ENCODE results near the gene INTS7.

The INTS7 gene

GRCh38 chr1:211909395-211909794 is 126.0 kb downstream of the INTS7 start:
- DNase-seq (ENCODE audit: low spot score), result no peak

DNA sequence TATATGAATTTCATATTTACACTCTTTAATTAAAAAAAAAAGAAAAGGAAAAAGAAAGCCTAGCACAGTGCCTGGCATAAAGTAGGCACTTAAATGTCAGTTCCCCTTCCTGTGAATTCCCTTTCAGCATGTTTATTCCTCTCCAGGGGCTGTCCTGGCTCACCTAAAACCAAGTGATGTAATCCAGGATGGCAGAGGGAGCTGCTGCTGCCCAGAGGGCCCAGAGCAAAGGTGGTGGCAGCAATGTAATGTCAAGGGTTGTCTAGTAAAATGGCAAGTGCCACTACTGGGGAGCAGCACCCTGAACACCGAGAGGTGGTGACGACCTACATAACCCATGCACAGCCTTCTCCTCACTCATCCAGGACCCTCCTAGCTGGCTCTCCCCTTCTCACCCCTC is 126.4 kb downstream of the INTS7 start:
- no peak for DNase-seq (ENCODE audit: low spot score)

DNA sequence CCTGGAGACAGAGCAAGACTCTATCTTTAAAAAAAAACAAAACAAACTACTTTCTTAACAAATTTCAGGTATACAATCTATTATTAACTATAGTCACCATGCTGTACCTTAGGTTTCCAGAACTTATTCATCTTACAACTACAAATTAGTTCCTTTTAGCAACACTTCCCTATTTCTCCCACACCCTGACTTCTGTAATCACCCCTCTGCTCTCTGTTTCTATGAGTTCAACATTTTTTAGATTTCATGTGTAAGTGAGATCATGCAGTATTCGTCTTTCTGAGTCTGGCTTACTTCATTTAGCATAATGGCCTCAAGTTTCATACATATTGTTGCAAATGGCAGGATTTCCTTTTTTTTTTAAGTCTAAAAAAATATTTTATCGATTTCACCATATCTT is 126.9 kb downstream of the INTS7 start:
- DNase-seq (ENCODE audit: low spot score), result no peak

GRCh38 chr1:211903490-211904245 is 131.7 kb downstream of the INTS7 start:
- no peak for DNase-seq (ENCODE audit: low spot score)

- no peak for DNase-seq (ENCODE audit: low spot score)
Measured at GRCh38 chr1:211902624-211903291, 132.6 kb downstream of the INTS7 start.

GRCh38 chr1:211901945-211902344 is 133.4 kb downstream of the INTS7 start:
- no peak for DNase-seq (ENCODE audit: low spot score)

DNA sequence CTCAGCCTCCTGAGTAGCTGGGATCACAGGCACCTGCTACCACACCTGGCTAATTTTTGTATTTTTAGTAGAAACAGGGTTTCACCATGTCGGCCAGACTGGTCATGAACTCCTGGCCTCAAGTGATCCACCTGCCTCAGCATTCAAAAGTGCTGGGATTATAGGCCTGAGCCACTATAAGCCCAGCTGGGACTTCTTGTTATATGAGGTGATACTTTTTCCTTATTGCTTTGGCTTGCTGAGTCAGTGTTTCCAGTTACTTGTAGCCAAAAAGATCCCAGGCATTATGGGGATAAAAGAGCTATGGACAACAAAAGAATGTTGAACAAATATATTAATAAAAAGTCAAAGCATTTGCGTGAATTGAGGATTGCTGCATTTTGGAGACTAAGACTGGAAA is 134.9 kb downstream of the INTS7 start:
- no peak for DNase-seq (ENCODE audit: low spot score)

GRCh38 chr1:211896958-211897357 is 138.4 kb downstream of the INTS7 start:
- DNase-seq (ENCODE audit: low spot score), result no peak

GRCh38 chr1:211895126-211895759 is 140.1 kb downstream of the INTS7 start:
- no peak for DNase-seq (ENCODE audit: low spot score)

- DNase-seq (ENCODE audit: low spot score), result no peak
Measured at GRCh38 chr1:211894312-211894711, 141.0 kb downstream of the INTS7 start.

GRCh38 chr1:211893260-211893659 is 142.1 kb downstream of the INTS7 start:
- no peak for DNase-seq (ENCODE audit: low spot score)

DNA sequence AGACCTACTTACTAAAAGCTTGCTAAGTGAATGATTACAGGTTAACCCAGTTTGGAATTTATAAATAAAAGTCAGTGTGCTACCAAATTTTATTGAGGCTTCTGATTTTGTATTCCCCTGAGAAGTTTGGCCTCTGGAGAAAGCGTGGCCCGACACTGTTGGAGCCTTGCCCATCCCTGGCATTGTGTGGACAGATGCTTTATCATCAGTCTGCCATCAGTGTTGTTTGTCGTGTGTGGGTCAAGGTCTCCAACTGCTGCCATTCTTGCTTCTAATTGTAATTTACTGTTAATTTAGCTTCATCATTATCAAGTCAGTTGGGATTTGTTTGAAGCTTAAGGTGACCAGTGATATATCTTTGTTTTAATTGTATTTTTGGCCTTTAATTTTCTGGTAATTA is 142.8 kb downstream of the INTS7 start:
- DNase-seq (ENCODE audit: low spot score), result no peak

DNA sequence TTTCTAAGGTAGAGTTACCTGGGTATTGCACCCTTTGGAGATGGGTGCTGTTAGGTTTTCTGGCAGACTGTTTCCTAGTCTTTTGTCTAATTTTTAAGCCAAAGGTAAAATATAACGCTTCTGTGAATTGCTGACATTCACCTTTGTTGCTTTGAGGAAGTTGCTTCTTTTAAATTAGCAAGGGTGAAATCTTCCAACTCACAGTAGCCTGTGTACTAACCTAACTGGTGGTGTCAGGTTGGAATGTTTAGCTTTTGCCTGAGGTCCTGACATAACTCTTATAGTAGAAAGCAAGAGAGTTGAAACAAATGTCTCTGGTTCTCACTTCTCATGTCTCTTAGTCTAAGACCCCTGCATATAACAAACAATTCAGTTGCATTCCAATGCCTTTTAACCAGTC is 143.6 kb downstream of the INTS7 start:
- DNase-seq (ENCODE audit: low spot score), result no peak
